ENCODE measurements around the gene CACNA1C. TPM values are rescaled to one million over a fixed set of nuclear protein-coding genes. Genes with fewer than 3 reads are reported as not detected.

CACNA1C gene
- total RNA-seq, 2 donors from 2014 or later = 70.0 to 127 TPM

DNA sequence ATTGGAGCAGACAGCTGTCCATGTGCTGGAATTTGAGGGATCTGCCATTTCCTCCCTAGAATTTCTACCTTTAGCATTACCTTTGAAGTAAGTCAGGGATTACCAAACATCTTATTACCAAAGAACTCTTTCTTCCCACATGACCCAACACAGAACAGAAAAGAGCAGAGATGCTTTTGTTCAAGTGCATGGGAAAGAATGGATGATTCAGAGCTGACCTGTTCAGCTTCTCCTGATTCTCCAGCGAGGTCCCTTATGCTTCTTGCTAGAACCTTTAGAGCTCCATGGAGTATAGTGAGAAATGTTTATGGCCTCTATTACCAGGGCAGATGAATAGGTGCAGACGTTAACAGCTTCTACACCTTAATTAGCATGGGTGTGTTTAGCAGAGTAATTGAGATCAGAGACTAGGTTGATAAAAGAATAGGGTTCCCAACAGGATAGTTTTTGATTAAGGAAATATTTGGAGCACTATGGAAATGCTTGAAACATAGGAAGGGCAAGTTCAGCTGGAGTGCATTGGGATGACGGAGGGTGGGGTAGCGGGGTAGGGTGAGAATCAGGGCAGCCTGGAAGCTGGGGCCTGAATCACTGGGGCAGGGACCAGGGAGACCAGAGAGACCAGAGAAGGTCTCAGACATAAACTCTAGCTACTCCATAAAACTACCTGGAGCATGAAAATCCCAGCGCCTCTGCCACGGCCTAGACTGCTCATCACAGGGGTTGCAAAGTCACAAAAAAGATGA, 223.7 kb downstream of the CACNA1C start:
- H3K27ac ChIP-seq = no peak overlapping the region
- H3K4me3 ChIP-seq = no peak overlapping the region
- H3K4me1 ChIP-seq (ENCODE audit: control insufficient read depth in 1 of 2, low read depth in 2 of 2) = peaks cover 11 to 41% of the 10 kb centered on the region in 2 donors
- no peak for TF ChIP-seq CTCF (IDR thresholded peaks at IDR 0.05)
- H3K36me3 ChIP-seq = no peaks in the 10 kb centered on the region
- DNase-seq (ENCODE audit: low spot score) = no peak
- no peaks in the 10 kb centered on the region for H3K27me3 ChIP-seq (replicated peaks; ENCODE audit: insufficient read depth)
- ATAC-seq (ENCODE audit: insufficient number of reproducible peaks, low FRiP score, low read depth) = no peak
- no peaks in the 10 kb centered on the region for H3K9me3 ChIP-seq

DNA sequence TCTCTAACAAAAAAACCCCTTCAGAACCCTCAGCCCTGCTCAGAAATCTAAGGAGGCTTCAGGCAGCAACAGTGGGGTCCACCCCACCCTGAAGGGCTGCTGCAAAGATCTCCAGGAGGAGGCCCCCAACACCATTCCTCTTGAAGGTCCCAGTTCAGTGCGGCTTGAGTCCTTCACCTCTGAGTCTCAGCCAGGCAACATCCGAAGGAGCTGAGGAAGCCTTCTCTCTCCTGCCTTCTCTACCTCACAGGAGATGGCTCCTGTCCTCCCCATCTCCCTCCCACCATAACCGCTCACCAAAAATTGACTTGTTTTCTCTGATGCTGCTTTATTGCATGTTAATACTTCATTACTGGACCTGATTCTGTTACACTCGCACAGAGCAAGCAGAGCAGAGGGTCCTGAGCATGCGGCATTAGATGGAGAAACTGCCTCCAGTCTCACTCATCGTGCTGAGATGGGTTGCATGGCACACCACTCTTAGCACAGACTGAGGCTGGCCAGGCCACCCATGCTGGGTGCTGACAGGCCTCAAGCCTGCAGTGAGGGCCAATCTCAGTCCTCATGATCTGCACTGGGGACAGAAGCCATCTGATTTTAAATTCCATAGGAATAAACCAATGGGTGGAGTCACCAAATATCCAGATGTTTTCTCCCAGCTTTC, 224.8 kb downstream of the CACNA1C start:
- H3K4me1 ChIP-seq (ENCODE audit: control insufficient read depth in 1 of 2, low read depth in 2 of 2) = peaks cover 11 to 37% of the 10 kb centered on the region in 2 donors
- DNase-seq (ENCODE audit: low spot score) (no peak), ATAC-seq (ENCODE audit: insufficient number of reproducible peaks, low FRiP score, low read depth) (no peak)
- H3K9me3 ChIP-seq = no peaks in the 10 kb centered on the region
- no peak overlapping the region for H3K27ac ChIP-seq
- TF ChIP-seq CTCF (IDR thresholded peaks at IDR 0.05) = no peak
- H3K4me3 ChIP-seq = no peak overlapping the region
- no peaks in the 10 kb centered on the region for H3K36me3 ChIP-seq
- H3K27me3 ChIP-seq (replicated peaks; ENCODE audit: insufficient read depth) = no peaks in the 10 kb centered on the region

DNA sequence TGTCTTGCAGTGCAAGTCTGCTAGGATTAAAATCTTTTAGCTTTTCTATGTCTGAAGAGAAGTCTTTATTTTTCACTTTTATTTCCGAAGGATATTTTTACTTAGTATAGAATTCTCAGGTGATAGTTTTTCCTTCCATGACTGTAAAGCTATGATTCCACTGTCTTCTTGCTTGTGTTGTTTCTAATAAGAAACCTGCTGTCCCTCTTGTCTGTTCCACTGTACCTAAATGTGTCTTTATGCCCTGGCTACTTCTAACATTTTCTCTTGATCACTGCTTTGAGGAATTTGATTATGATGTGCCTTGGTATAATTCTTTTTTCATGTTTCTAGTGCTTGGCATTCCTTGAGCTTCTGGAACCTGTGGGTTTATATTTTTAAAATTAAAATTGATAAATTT, 228.7 kb downstream of the CACNA1C start:
- Histone ChIP-seq H3K9me3 (no peaks in the 10 kb centered on the region), H3K4me3 (no peak overlapping the region), H3K27ac (no peak overlapping the region), H3K27me3 (replicated peaks; ENCODE audit: insufficient read depth) (no peaks in the 10 kb centered on the region), H3K4me1 (ENCODE audit: control insufficient read depth in 1 of 2, low read depth in 2 of 2) (peaks cover 23 to 53% of the 10 kb centered on the region in 2 donors), H3K36me3 (no peaks in the 10 kb centered on the region)
- DNase-seq (ENCODE audit: low spot score) = no peak
- TF ChIP-seq CTCF (IDR thresholded peaks at IDR 0.05) = no peak
- no peak for ATAC-seq (ENCODE audit: insufficient number of reproducible peaks, low FRiP score, low read depth)

DNA sequence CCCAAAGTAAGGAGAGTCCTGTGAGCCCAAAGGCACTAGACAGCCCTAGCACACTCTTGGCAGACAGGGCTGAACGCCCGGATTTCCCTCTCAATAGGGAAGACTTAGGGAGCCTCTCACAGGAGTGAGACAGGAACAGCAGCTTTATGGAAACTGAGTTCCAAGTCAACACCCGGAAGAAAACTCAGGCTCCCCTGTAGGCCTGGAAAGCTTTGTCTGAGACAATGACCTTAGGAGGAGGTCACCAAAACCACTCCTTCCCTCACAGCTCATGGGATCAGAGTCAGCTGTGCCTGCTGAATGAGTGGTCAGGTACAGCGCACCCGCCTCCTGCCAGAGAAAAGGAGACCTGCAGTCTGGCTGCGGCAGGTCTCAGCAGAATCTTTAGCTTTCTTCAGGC, 229.5 kb downstream of the CACNA1C start:
- H3K9me3 ChIP-seq = no peaks in the 10 kb centered on the region
- H3K4me1 ChIP-seq (ENCODE audit: control insufficient read depth in 1 of 2, low read depth in 2 of 2) = peaks cover 28 to 62% of the 10 kb centered on the region in 2 donors
- ATAC-seq (ENCODE audit: insufficient number of reproducible peaks, low FRiP score, low read depth) = no peak
- no peak overlapping the region for H3K27ac ChIP-seq
- H3K36me3 ChIP-seq = no peaks in the 10 kb centered on the region
- no peak overlapping the region for H3K4me3 ChIP-seq
- TF ChIP-seq CTCF (IDR thresholded peaks at IDR 0.05) = no peak
- H3K27me3 ChIP-seq (replicated peaks; ENCODE audit: insufficient read depth) = no peaks in the 10 kb centered on the region
- DNase-seq (ENCODE audit: low spot score) = no peak

DNA sequence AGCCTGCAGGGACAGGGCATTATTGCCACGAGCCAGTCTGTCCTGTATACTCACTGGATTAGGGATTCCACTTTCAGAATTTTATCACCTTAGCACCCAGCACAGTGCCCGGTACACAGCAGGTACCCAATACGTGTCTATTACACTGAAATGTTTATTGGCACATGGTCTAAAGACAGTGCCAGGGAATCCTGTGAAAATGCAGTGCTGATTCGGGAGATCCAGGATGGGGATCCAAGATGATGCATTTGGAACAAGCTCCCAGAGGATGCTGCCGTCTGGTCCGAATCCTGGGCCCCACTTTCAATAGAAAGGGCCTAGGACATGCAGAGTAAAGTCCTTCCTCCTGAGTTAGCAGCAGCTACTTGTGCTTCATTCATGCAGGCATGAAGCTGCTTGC, 230.7 kb downstream of the CACNA1C start:
- Histone ChIP-seq H3K4me1 (ENCODE audit: control insufficient read depth in 1 of 2, low read depth in 2 of 2) (peaks cover 32 to 67% of the 10 kb centered on the region in 2 donors), H3K36me3 (no peaks in the 10 kb centered on the region), H3K4me3 (peak overlapping the region; percentile 33), H3K9me3 (no peaks in the 10 kb centered on the region), H3K27me3 (replicated peaks; ENCODE audit: insufficient read depth) (no peaks in the 10 kb centered on the region), H3K27ac (peak overlapping the region; percentile 12 to 37)
- no peak for DNase-seq (ENCODE audit: low spot score)
- no peak for TF ChIP-seq CTCF (IDR thresholded peaks at IDR 0.05)
- no peak for ATAC-seq (ENCODE audit: insufficient number of reproducible peaks, low FRiP score, low read depth)

All from thoracic aorta (tissue), 2 donors.